Endothelial cell of umbilical vein (primary cell): Measurements from ENCODE around the gene EARS2.

ENCODE experiments used
- CTCF ChIP-seq, 2 donors: IDR thresholded peaks; 1 replicate in 1 of 2; 2 replicates in 1 of 2; pipeline ENCODE4 v1.5.1; 2011; ENCODE audit warnings: low read length in 2 of 2, mild to moderate bottlenecking in 2 of 2, moderate library complexity in 2 of 2, control low read depth in 1 of 2, inconsistent platforms in 1 of 2, low read depth in 1 of 2; ENCODE audit not compliant: insufficient read depth in 1 of 2; ENCODE audit errors: extremely low read depth in 1 of 2
- EZH2 ChIP-seq: IDR thresholded peaks from 2 replicates; pipeline ENCODE4 v1.6.1; 2012; ENCODE audit warnings: borderline replicate concordance, low read depth, mild to moderate bottlenecking, moderate library complexity, low read length, inconsistent platforms; ENCODE audit not compliant: severe bottlenecking
- GATA2 ChIP-seq: IDR thresholded peaks from 2 replicates; pipeline ENCODE4 v1.7.0; 2011; ENCODE audit warnings: low read depth, mild to moderate bottlenecking, moderate library complexity, mixed read lengths, low read length; ENCODE audit not compliant: insufficient read length, insufficient read depth
- MAX ChIP-seq: IDR thresholded peaks from 2 replicates; pipeline ENCODE4 v1.6.1; 2011; ENCODE audit not compliant: insufficient read depth, insufficient read length
- POLR2A ChIP-seq: IDR thresholded peaks from 2 replicates; pipeline ENCODE4 v1.6.1; 2012; ENCODE audit warnings: low read depth, mild to moderate bottlenecking, control low read depth, low read length
- POLR2AphosphoS5 ChIP-seq: IDR thresholded peaks from 2 replicates; pipeline ENCODE4 v1.6.1; 2012; ENCODE audit warnings: low read depth, mild to moderate bottlenecking, control low read depth, low read length, moderate library complexity; ENCODE audit not compliant: insufficient read depth

GRCh38 chr16:23594186-23594585 lies 37.0 kb upstream of the EARS2 start:
- TF ChIP-seq CTCF (IDR thresholded peaks at IDR 0.05; ENCODE audit: extremely low read depth in 1 of 2, insufficient read depth in 1 of 2, low read depth in 1 of 2, low read length in 2 of 2) (no peak), EZH2 (no peak), POLR2A (no peak), MAX (no peak), GATA2 (no peak), POLR2AphosphoS5 (no peak)
